Right kidney (tissue), 1 donor: Measurements from ENCODE around the gene PGAP1.

ENCODE experiments used
- DNase-seq: peaks from one replicate; pipeline ENCODE4 v3.0.0-alpha.2; 2016

PGAP1 gene

GRCh38 chr2:196801674-196802261, 124.7 kb downstream of the PGAP1 start:
- no peak for DNase-seq

DNA sequence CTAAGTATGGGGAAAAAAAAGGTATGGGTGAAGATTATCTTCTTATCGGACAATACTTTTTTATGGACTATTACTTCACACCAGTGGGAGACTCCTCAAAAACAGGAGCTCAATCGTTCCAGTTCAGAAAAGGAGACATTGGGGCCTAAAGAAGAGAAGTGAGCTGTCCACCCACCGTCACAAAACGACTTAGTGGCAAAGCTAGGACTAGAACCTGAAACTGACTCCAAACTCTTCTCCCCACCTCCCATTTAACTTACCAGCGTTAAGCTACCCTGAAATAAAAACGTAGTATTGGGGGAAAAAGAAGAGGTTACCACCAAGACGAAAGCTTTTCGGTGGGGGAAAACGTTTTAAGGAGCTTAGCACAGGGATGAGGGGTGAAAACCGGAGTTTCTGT, 127.5 kb downstream of the PGAP1 start:
- DNase-seq = no peak

- DNase-seq = no peak
Observed at GRCh38 chr2:196792865-196793264, 133.6 kb downstream of the PGAP1 start.

- no peak for DNase-seq
Observed at GRCh38 chr2:196783431-196784094, 142.9 kb downstream of the PGAP1 start.
